Fibroblast of mammary gland (primary cell): Measurements from ENCODE around the gene TFAP2E.

Source experiments
- DNase-seq: peaks from one replicate; pipeline ENCODE4 v3.0.0-alpha.2; 2010; ENCODE audit warnings: low read depth
- H3K4me3 ChIP-seq: 2 replicates; pipeline ENCODE4 v1.5.1; 2011; ENCODE audit warnings: low read depth, mild to moderate bottlenecking, low read length, moderate library complexity; ENCODE audit not compliant: control insufficient read depth
- TF ChIP-seq, protein P1 (sequence below): conservative IDR thresholded peaks from 2 replicates; pipeline ENCODE4 v1.5.1; 2011; ENCODE audit warnings: low read depth, low read length, inconsistent platforms; ENCODE audit not compliant: control insufficient read depth, insufficient read depth

TFAP2E gene

DNA sequence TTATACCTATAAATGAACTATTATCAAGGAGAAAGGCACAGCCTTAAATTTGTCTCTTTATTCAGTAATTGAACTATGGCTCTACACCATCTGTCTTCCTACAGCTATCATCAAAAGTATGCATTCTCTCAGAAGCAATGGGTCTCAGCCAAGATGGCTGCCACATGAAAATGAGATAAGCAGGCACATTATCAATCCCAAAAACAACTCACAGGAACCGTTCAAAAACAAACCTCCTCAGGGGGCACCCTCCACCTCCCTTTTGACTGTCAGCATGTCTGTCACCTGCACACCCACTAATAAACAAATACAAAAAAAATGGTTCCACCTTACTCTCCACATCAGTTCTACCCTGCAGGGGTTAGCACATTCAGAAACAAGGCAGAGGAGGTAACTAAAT lies 39.5 kb upstream of the TFAP2E start:
- DNase-seq, result no peak
- H3K4me3 ChIP-seq, result no peak overlapping the region
- TF ChIP-seq, protein P1, sequence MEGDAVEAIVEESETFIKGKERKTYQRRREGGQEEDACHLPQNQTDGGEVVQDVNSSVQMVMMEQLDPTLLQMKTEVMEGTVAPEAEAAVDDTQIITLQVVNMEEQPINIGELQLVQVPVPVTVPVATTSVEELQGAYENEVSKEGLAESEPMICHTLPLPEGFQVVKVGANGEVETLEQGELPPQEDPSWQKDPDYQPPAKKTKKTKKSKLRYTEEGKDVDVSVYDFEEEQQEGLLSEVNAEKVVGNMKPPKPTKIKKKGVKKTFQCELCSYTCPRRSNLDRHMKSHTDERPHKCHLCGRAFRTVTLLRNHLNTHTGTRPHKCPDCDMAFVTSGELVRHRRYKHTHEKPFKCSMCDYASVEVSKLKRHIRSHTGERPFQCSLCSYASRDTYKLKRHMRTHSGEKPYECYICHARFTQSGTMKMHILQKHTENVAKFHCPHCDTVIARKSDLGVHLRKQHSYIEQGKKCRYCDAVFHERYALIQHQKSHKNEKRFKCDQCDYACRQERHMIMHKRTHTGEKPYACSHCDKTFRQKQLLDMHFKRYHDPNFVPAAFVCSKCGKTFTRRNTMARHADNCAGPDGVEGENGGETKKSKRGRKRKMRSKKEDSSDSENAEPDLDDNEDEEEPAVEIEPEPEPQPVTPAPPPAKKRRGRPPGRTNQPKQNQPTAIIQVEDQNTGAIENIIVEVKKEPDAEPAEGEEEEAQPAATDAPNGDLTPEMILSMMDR, result no peak

DNA sequence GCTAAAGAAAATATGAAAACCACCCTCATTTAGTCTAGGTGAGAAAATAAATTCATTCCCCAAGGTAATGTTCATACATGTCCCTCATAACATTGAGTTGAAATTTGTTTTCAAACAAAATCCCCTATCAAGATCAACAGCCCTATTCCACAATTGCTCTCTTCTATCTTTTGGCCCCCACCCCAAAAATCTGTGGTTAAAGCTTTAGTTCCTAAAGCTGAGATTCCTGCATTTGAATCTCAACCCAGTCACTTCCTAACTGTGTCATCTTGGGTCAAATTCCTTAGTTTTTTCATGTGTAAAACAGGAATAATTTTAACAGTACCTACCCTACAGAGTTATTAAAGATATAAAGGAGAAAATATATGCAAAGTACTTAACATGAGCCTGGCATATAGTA lies 37.9 kb upstream of the TFAP2E start:
- TF ChIP-seq, protein P1, result no peak
- no peak for DNase-seq
- H3K4me3 ChIP-seq, result no peak overlapping the region

DNA sequence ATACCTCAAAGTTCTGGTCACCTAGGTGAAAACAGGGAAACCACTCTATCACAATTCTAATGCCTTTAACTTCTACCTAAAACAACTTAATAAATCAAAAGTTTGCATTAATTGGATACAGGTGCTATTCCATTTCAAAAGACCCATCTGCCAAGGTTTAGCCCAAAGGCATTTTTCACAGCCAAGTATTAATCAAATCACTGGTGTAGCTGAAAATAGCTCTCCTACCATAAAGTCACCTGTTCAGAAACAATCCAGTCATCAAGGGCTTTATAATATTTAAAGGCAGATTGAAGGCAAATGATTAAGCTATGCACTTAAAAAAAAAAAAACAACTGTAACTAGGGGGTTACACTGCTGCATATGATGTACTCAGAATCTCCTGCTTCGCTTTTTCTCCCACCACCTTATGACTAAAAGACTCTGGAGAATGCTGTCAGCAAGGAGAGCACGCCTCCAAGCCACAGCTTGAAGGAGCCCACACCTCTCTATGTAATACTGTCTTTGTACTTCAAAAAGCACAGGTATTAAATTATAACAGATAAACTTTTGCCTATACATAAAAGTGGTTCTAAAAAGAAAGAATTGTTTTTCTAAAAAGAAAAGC lies 36.5 kb upstream of the TFAP2E start:
- DNase-seq, result no peak
- TF ChIP-seq, protein P1, result no peak
- no peak overlapping the region for H3K4me3 ChIP-seq

DNA sequence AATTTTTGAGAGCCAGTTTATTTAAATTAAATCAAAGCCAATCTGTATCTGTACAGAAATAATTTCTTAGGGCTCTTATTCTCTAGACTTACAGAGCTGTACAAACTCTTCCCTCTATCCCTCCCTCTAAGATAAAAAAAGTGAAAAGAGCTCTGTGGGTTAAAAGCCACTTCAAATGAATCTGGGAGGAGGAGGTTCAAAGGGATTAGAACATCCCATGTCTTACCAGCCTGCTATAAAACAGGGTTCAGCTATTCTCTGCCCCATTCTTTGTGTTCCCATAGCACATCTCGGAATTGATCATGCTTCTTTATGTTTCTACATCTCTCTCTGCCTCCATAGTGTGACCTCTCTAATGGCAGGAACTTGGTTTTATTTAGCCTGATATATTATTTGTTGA lies 35.3 kb upstream of the TFAP2E start:
- TF ChIP-seq, protein P1, result no peak
- no peak overlapping the region for H3K4me3 ChIP-seq
- DNase-seq, result no peak

DNA sequence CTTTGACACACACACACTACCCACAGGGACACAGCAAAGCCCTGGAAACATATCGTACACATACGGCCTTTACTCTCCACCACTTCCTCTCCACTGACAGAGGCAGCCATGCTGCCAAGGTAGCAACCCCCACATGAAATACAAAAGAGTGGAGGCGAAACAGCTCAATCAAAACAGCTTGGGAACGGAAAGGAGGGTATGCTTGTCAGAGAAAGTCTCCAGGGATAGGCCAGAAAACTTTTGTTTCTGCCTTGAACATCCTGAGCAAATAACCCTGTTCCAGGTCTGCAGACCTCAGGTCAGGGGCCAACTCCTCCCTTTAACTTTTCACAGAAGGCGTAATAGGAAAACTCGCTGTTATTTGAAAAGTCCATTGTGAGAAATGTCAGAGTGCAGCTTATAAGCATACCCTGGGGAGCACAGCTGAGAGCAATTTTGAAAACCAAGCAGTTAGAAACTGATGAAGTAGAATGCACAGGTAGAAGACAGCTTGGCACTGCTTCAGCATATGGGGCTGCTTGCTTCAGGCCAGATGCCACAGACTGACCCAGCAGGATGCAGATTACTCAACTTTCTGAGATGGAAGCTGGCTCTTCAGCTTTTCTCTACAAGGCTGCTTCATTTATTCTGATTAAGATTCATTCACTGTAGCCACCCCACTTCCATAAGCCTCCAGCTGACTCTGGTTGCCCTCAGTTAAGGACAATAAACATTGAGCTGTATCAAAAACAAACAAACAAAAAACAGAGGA lies 33.9 kb upstream of the TFAP2E start:
- TF ChIP-seq, protein P1, result no peak
- no peak overlapping the region for H3K4me3 ChIP-seq
- peak; percentile 42 for DNase-seq

DNA sequence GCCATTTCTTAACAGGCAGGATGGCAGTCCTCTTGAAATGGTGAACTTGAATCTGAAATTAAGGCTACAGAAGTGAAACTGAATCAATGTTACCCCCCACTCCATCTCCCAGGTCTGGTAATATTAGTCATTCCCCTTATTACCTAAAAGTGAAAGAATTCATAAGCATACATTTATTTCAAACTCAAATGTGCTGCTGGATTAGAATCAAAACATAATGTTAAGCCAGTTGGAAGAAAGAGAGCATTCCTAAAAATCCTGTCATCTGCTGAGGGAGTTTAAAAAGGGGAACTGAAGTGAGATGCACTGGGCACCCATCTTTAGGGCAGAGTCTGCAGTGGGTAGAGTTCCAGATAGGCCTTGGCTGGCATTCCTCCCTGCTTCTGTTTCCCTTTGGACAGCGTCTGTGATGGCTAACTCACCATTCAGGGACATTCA lies 33.3 kb upstream of the TFAP2E start:
- H3K4me3 ChIP-seq, result no peak overlapping the region
- TF ChIP-seq, protein P1, result no peak
- peak; percentile 51 for DNase-seq
